ENCODE data around the gene TACSTD2. TPM values are rescaled to one million over a fixed set of nuclear protein-coding genes. Genes with fewer than 3 reads are reported as not detected.

Gene TACSTD2
- total RNA-seq, 2 donors from 2014 or later = 101 to 106 TPM

- H3K36me3 ChIP-seq (replicated peaks in 1 of 2; ENCODE audit: insufficient read depth in 1 of 2, low read depth in 2 of 2) = no peaks in the 10 kb centered on the region
- peaks cover 49% of the 10 kb centered on the region for H3K4me1 ChIP-seq
- no peaks in the 10 kb centered on the region for H3K9me3 ChIP-seq
- no peak overlapping the region for H3K4me3 ChIP-seq
- H3K27ac ChIP-seq = peak overlapping the region in 1 of 4 donors; percentile 99
- intact Hi-C loops (cut with DNase I) = no loop called here
- DNase-seq (no peak), ATAC-seq (no peak)
- no peaks in the 10 kb centered on the region for H3K27me3 ChIP-seq
- TF ChIP-seq CTCF (IDR thresholded peaks at IDR 0.05) (no peak), POLR2A (IDR thresholded peaks at IDR 0.05) (no peak)
These were observed 5.4 kb downstream of the TACSTD2 start for GRCh38 chr1:58571616-58572015.

GRCh38 chr1:58570817-58571216, 6.2 kb downstream of the TACSTD2 start:
- H3K27me3 ChIP-seq = no peaks in the 10 kb centered on the region
- peaks cover 43% of the 10 kb centered on the region for H3K4me1 ChIP-seq
- no peak overlapping the region for H3K27ac ChIP-seq
- WGBS, 2 donors = 78 to 79% methylated on average over 2 of the region's 2 CpGs
- no peak for TF ChIP-seq POLR2A (IDR thresholded peaks at IDR 0.05)
- no peak for TF ChIP-seq CTCF (IDR thresholded peaks at IDR 0.05)
- H3K36me3 ChIP-seq (replicated peaks in 1 of 2; ENCODE audit: insufficient read depth in 1 of 2, low read depth in 2 of 2) = no peaks in the 10 kb centered on the region
- no peak for ATAC-seq
- no peak for DNase-seq
- no peaks in the 10 kb centered on the region for H3K9me3 ChIP-seq
- intact Hi-C loops (cut with DNase I) = no loop called here
- H3K4me3 ChIP-seq = no peak overlapping the region

- Histone ChIP-seq H3K4me3 (no peak overlapping the region), H3K4me1 (peaks cover 43% of the 10 kb centered on the region), H3K36me3 (replicated peaks in 1 of 2; ENCODE audit: insufficient read depth in 1 of 2, low read depth in 2 of 2) (no peaks in the 10 kb centered on the region), H3K27me3 (no peaks in the 10 kb centered on the region), H3K9me3 (no peaks in the 10 kb centered on the region), H3K27ac (no peak overlapping the region)
- ATAC-seq = no peak
- intact Hi-C loops (cut with DNase I) = no loop called here
- no peak for DNase-seq
- TF ChIP-seq CTCF (IDR thresholded peaks at IDR 0.05) (no peak), POLR2A (IDR thresholded peaks at IDR 0.05) (no peak)
These were observed 7.0 kb downstream of the TACSTD2 start for GRCh38 chr1:58570094-58570493.

- no peaks in the 10 kb centered on the region for H3K27me3 ChIP-seq
- no peak overlapping the region for H3K4me3 ChIP-seq
- ATAC-seq (no peak), DNase-seq (no peak)
- H3K9me3 ChIP-seq = no peaks in the 10 kb centered on the region
- H3K4me1 ChIP-seq = peaks cover 32% of the 10 kb centered on the region
- no peak overlapping the region for H3K27ac ChIP-seq
- H3K36me3 ChIP-seq (replicated peaks in 1 of 2; ENCODE audit: insufficient read depth in 1 of 2, low read depth in 2 of 2) = no peaks in the 10 kb centered on the region
- TF ChIP-seq POLR2A (IDR thresholded peaks at IDR 0.05) (no peak), CTCF (IDR thresholded peaks at IDR 0.05) (no peak)
- WGBS, 2 donors = 91 to 95% methylated on average over 5 of the region's 5 CpGs
- intact Hi-C loops (cut with DNase I) = no loop called here
These were observed 8.1 kb downstream of the TACSTD2 start for GRCh38 chr1:58568911-58569310.

GRCh38 chr1:58568271-58568860, 8.7 kb downstream of the TACSTD2 start:
- H3K36me3 ChIP-seq (replicated peaks in 1 of 2; ENCODE audit: insufficient read depth in 1 of 2, low read depth in 2 of 2) = no peaks in the 10 kb centered on the region
- no peak overlapping the region for H3K4me3 ChIP-seq
- DNase-seq = no peak
- H3K4me1 ChIP-seq = peaks cover 26% of the 10 kb centered on the region
- TF ChIP-seq POLR2A (IDR thresholded peaks at IDR 0.05) (no peak), CTCF (IDR thresholded peaks at IDR 0.05) (no peak)
- ATAC-seq = no peak
- intact Hi-C loops (cut with DNase I) = no loop called here
- no peaks in the 10 kb centered on the region for H3K27me3 ChIP-seq
- H3K9me3 ChIP-seq = no peaks in the 10 kb centered on the region
- WGBS, 2 donors = 81% methylated on average over 4 of the region's 4 CpGs
- H3K27ac ChIP-seq = no peak overlapping the region
